Liver (tissue), 9 donors: ENCODE data around the gene NME1. TPM values are rescaled to one million over a fixed set of nuclear protein-coding genes. Genes with fewer than 3 reads are reported as not detected.

ENCODE experiments used
- DNase-seq: peaks from one replicate; pipeline ENCODE4 v3.0.0-alpha.2; 2017; ENCODE audit warnings: low spot score
- H3K27ac ChIP-seq, 2 donors: one replicate each; pipeline ENCODE4 v1.7.0; 2013; ENCODE audit warnings: inconsistent platforms in 2 of 2, low read length in 2 of 2, control low read depth in 1 of 2, low read depth in 1 of 2, mild to moderate bottlenecking in 1 of 2
- H3K27me3 ChIP-seq, 4 donors: one replicate each; pipeline versions ENCODE4 v1.6.1 to v1.7.0; 2013; ENCODE audit warnings: low read length in 3 of 4, inconsistent platforms in 1 of 4, mild to moderate bottlenecking in 1 of 4, moderate library complexity in 1 of 4; ENCODE audit not compliant: control insufficient read depth in 4 of 4, insufficient read depth in 4 of 4
- H3K36me3 ChIP-seq, 4 donors: one replicate each; pipeline versions ENCODE4 v1.6.1 to v1.7.0; 2013; ENCODE audit warnings: low read length in 3 of 4, mild to moderate bottlenecking in 3 of 4, low read depth in 1 of 4, moderate library complexity in 1 of 4; ENCODE audit not compliant: control insufficient read depth in 4 of 4, insufficient read depth in 3 of 4
- H3K4me1 ChIP-seq, 4 donors: one replicate each; pipeline versions ENCODE4 v1.6.1 to v1.7.0; 2013; ENCODE audit warnings: low read length in 3 of 4, mild to moderate bottlenecking in 3 of 4, moderate library complexity in 1 of 4; ENCODE audit not compliant: control insufficient read depth in 4 of 4, insufficient read depth in 4 of 4
- H3K4me3 ChIP-seq, 3 donors: one replicate each; pipeline versions ENCODE4 v1.6.1 to v1.7.0; 2013; ENCODE audit warnings: low read length in 3 of 3, control low read depth in 1 of 3, low read depth in 1 of 3, mild to moderate bottlenecking in 1 of 3
- H3K9ac ChIP-seq, 2 donors: one replicate each; pipeline ENCODE4 v1.7.0; 2013; ENCODE audit warnings: low read length in 2 of 2, mild to moderate bottlenecking in 2 of 2, moderate library complexity in 2 of 2, control low read depth in 1 of 2, low read depth in 1 of 2
- H3K9me3 ChIP-seq, 4 donors: one replicate each; pipeline versions ENCODE4 v1.6.1 to v1.7.0; 2013; ENCODE audit warnings: low read length in 3 of 4; ENCODE audit not compliant: control insufficient read depth in 4 of 4
- ATF3 ChIP-seq: IDR thresholded peaks from 2 replicates; pipeline ENCODE4 v1.6.1; 2016; ENCODE audit warnings: antibody characterized with exemption
- CTCF ChIP-seq: fragments of 150-350 bp; IDR thresholded peaks from 2 replicates; pipeline ENCODE4 v1.5.1; 2017; ENCODE audit warnings: improper control_type of control experiment, low read depth, low read length; ENCODE audit not compliant: missing input control
- EGR1 ChIP-seq, 2 donors: IDR thresholded peaks; 2 replicates each; pipeline ENCODE4 v1.6.1; 2016 to 2018; ENCODE audit warnings: antibody characterized with exemption in 2 of 2, low read depth in 2 of 2
- FOXA2 ChIP-seq: IDR thresholded peaks from 2 replicates; pipeline ENCODE4 v1.6.1; 2016; ENCODE audit warnings: antibody characterized with exemption
- GABPA ChIP-seq, 2 donors: IDR thresholded peaks in 1 of 2; conservative IDR thresholded peaks in 1 of 2; 2 replicates each; pipeline ENCODE4 v1.6.1; 2016; ENCODE audit warnings: antibody characterized with exemption in 2 of 2, mild to moderate bottlenecking in 1 of 2, moderate library complexity in 1 of 2
- HNF4G ChIP-seq: IDR thresholded peaks from 2 replicates; pipeline ENCODE4 v1.6.1; 2016; ENCODE audit warnings: antibody characterized with exemption
- JUND ChIP-seq, 2 donors: IDR thresholded peaks; 2 replicates each; pipeline ENCODE4 v1.6.1; 2016; ENCODE audit warnings: antibody characterized with exemption in 2 of 2
- NR2F2 ChIP-seq: IDR thresholded peaks from 2 replicates; pipeline ENCODE4 v1.6.1; 2016; ENCODE audit warnings: antibody characterized with exemption
- RAD21 ChIP-seq, 2 donors: IDR thresholded peaks; 2 replicates each; pipeline ENCODE4 v1.6.1; 2016; ENCODE audit warnings: antibody characterized with exemption in 2 of 2, mild to moderate bottlenecking in 2 of 2
- RXRA ChIP-seq, 2 donors: IDR thresholded peaks; 2 replicates each; pipeline ENCODE4 v1.6.1; 2017 to 2018; ENCODE audit warnings: antibody characterized with exemption in 2 of 2, mild to moderate bottlenecking in 1 of 2
- TAF1 ChIP-seq: conservative IDR thresholded peaks from 2 replicates; pipeline ENCODE4 v1.6.1; 2016; ENCODE audit warnings: antibody characterized with exemption, mild to moderate bottlenecking
- YY1 ChIP-seq: IDR thresholded peaks from 2 replicates; pipeline ENCODE4 v1.6.1; 2016; ENCODE audit warnings: antibody characterized with exemption, mild to moderate bottlenecking
- ZBTB33 ChIP-seq: IDR thresholded peaks from 2 replicates; pipeline ENCODE4 v1.6.1; 2016; ENCODE audit warnings: antibody characterized with exemption
- WGBS: extraction: QIAGEN DNeasy Blood & Tissue Kit; methylation state at CpG from one replicate; pipeline ENCODE4 v1.1.7; 2013; 5-methylcytosine and 5-hydroxymethylcytosine counted together
- polyA plus RNA-seq, 2 donors: library from polyadenylated mRNA; stranded (reverse) in 1 of 2; unstranded in 1 of 2; fragments of 200-250 nt in 1 of 2; fragments of >200 nt in 1 of 2; fragmentation: Nextera tagmentation in 1 of 2; extraction: Ambion mirVana in 1 of 2; gene quantifications; one replicate each; pipeline versions ENCODE4 v1.2.1 to v1.2.3, GENCODE V29; 2013 to 2015
- total RNA-seq, 2 donors: library from RNA; depleted of rRNA; stranded (reverse); fragments of >200 nt; gene quantifications; one replicate each; pipeline ENCODE4 v1.2.3, GENCODE V29; 2014
- donor health status: healthy.
- donor health status: healthy.
- donor health status: healthy.
- donor health status: healthy.
- donor health status: healthy.

The NME1 gene
- total and polyA plus RNA-seq, 4 donors = 26.7 to 97.3 (median 57.4) TPM

GRCh38 chr17:51142597-51142996 lies 10.8 kb upstream of the NME1 start:
- DNase-seq = no peak
- no peak overlapping the region for H3K27ac ChIP-seq
- no peak overlapping the region for H3K9ac ChIP-seq
- H3K9me3 ChIP-seq = no peaks in the 10 kb centered on the region
- WGBS = 98% methylated on average over 2 of the region's 2 CpGs
- H3K27me3 ChIP-seq = no peaks in the 10 kb centered on the region
- TF ChIP-seq CTCF (no peak), HNF4G (no peak), JUND (IDR thresholded peaks at IDR 0.05) (no peak), YY1 (no peak), FOXA2 (no peak), ZBTB33 (no peak), NR2F2 (no peak), RAD21 (IDR thresholded peaks at IDR 0.05) (no peak)
- no peak overlapping the region for H3K4me3 ChIP-seq
- H3K36me3 ChIP-seq = no peaks in the 10 kb centered on the region
- peaks cover 2 to 16% (median 8%) of the 10 kb centered on the region in 4 donors for H3K4me1 ChIP-seq

- no peak for TF ChIP-seq GABPA (IDR thresholded peaks at IDR 0.05 in 1 of 2, conservative IDR thresholded peaks at IDR 0.05 in 1 of 2)
- no peak for TF ChIP-seq ATF3
- no peak for TF ChIP-seq RXRA (IDR thresholded peaks at IDR 0.05)
- TF ChIP-seq EGR1 (IDR thresholded peaks at IDR 0.05; ENCODE audit: low read depth in 2 of 2) = no peak
- H3K27ac ChIP-seq = no peak overlapping the region
- H3K4me1 ChIP-seq = peaks cover 2 to 16% (median 8%) of the 10 kb centered on the region in 4 donors
- DNase-seq = no peak
- H3K36me3 ChIP-seq = no peaks in the 10 kb centered on the region
- H3K9ac ChIP-seq = no peak overlapping the region
- no peak overlapping the region for H3K4me3 ChIP-seq
- WGBS = 84% methylated on average over 6 of the region's 6 CpGs
- no peaks in the 10 kb centered on the region for H3K27me3 ChIP-seq
- H3K9me3 ChIP-seq = no peaks in the 10 kb centered on the region
These were observed 8.9 kb upstream of the NME1 start for GRCh38 chr17:51144266-51145022.

DNA sequence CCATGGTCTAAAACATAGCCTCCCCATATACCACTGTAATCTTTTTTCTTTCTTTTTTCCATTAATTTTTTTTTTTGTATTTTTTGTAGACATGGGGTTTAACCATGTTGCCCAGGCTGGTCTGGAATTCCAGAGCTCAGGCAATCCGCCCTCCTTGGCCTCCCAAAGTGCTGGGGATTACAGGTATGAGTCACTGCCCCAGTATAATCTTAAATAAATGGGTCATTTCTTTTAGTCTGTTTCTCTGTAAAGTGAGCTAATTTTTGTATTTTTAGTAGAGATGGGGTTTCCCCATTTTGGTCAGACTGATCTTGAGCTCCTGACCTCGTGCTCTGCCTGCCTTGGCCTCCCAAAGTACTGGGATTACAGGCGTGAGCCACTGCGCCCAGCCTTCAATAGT lies 5.7 kb upstream of the NME1 start:
- Histone ChIP-seq H3K27me3 (no peaks in the 10 kb centered on the region), H3K9me3 (no peaks in the 10 kb centered on the region), H3K9ac (no peak overlapping the region), H3K36me3 (no peaks in the 10 kb centered on the region), H3K4me1 (peaks cover 1 to 14% (median 4%) of the 10 kb centered on the region in 4 donors), H3K4me3 (no peak overlapping the region), H3K27ac (no peak overlapping the region)
- TF ChIP-seq TAF1 (no peak), HNF4G (no peak)
- DNase-seq = no peak
- WGBS = 89% methylated on average over 4 of the region's 4 CpGs
